SW 1271 (cell line): ENCODE results near the gene AP5M1.
"Not testable (repeated sequence)": the region's sequence is repeated elsewhere in the genome, so short reads cannot be mapped to it uniquely, and the experiment has no call there.

Experiments
- DNase-seq, 2 experiments: peaks; one replicate each; lab custom pipeline; 2025; lab: John Stamatoyannopoulos, UW

AP5M1 gene

GRCh38 chr14:57268161-57269069 lies at the start of gene AP5M1, which contains the start of gene EXOC5:
Gene AP5M1, plus strand, starts transcription at chr14:57268971. Its CDS starts 344 bp downstream, at chr14:57269315.
Gene EXOC5, minus strand, starts transcription at chr14:57268905. Its CDS starts 257 bp downstream, at chr14:57268648.
- peak; percentile 64 to 92 for DNase-seq

GRCh38 chr14:57221931-57222330 lies 46.8 kb upstream of the AP5M1 start:
- DNase-seq: no peak

- DNase-seq: no peak
Measured at GRCh38 chr14:57227083-57227482, 41.7 kb upstream of the AP5M1 start.

- DNase-seq: not testable (repeated sequence)
Measured at GRCh38 chr14:57228320-57228719, 40.5 kb upstream of the AP5M1 start.

GRCh38 chr14:57232006-57232405 lies 36.8 kb upstream of the AP5M1 start:
- no peak for DNase-seq

GRCh38 chr14:57240115-57240514 lies 28.7 kb upstream of the AP5M1 start:
- not testable (repeated sequence) for DNase-seq

GRCh38 chr14:57243320-57243719 lies 25.5 kb upstream of the AP5M1 start:
- no peak for DNase-seq

- no peak for DNase-seq
Measured at GRCh38 chr14:57244106-57244505, 24.7 kb upstream of the AP5M1 start.

- no peak for DNase-seq
Measured at GRCh38 chr14:57245941-57246340, 22.8 kb upstream of the AP5M1 start.

GRCh38 chr14:57246933-57247657 lies 21.7 kb upstream of the AP5M1 start:
- DNase-seq: no peak

- no peak for DNase-seq
Measured at GRCh38 chr14:57254884-57255283, 13.9 kb upstream of the AP5M1 start.

- not testable (repeated sequence) for DNase-seq
Measured at GRCh38 chr14:57258221-57258620, 10.6 kb upstream of the AP5M1 start.

- no peak for DNase-seq
Measured at GRCh38 chr14:57259672-57260071, 9.1 kb upstream of the AP5M1 start.

- no peak for DNase-seq
Measured at GRCh38 chr14:57261604-57262003, 7.2 kb upstream of the AP5M1 start.

GRCh38 chr14:57262117-57262516 lies 6.7 kb upstream of the AP5M1 start:
- no peak for DNase-seq

- no peak for DNase-seq
Measured at GRCh38 chr14:57266065-57266464, 2.7 kb upstream of the AP5M1 start.

- no peak for DNase-seq
Measured at GRCh38 chr14:57273236-57273635, 4.5 kb downstream of the AP5M1 start.

- no peak for DNase-seq
Measured at GRCh38 chr14:57274551-57274950, 5.8 kb downstream of the AP5M1 start.

- DNase-seq: no peak
Measured at GRCh38 chr14:57275023-57275664, 6.4 kb downstream of the AP5M1 start.

GRCh38 chr14:57277062-57277461 lies 8.3 kb downstream of the AP5M1 start:
- DNase-seq: no peak

- no peak for DNase-seq
Measured at GRCh38 chr14:57287745-57288144, 19.0 kb downstream of the AP5M1 start.

- no peak for DNase-seq
Measured at GRCh38 chr14:57290751-57291150, 22.0 kb downstream of the AP5M1 start.
